ENCODE results near the gene RAB15. TPM values are rescaled to one million over a fixed set of nuclear protein-coding genes. Genes with fewer than 3 reads are reported as not detected.

Gene RAB15
- total RNA-seq, 1 experiment from 2014 or later, result 0.28 TPM

- CTCF ChIA-PET, result interaction anchor here (1.0 to 1.3 kb wide), 3 partner anchors 10 to 113 kb away, joined by 3 to 4 read pairs (median 3); no protein-coding TSS in a partner anchor
- TF ChIP-seq CTCF (IDR thresholded peaks at IDR 0.05; ENCODE audit: unreplicated experiment), result no peak
- no TSS peak for BruUV-seq (replicated peaks)
- Mint-ChIP-seq H3K27me3 (ENCODE audit: insufficient read depth, unreplicated experiment) (no peaks in the 10 kb centered on the region), H3K27ac (ENCODE audit: low read depth, unreplicated experiment) (no peak overlapping the region), H3K4me1 (ENCODE audit: insufficient read depth, unreplicated experiment) (no peaks in the 10 kb centered on the region), H3K4me3 (ENCODE audit: unreplicated experiment) (no peak overlapping the region), H3K9me3 (ENCODE audit: unreplicated experiment) (no peaks in the 10 kb centered on the region), H3K36me3 (ENCODE audit: insufficient read depth, unreplicated experiment) (peaks cover 13% of the 10 kb centered on the region)
- intact Hi-C loops (cut with micrococcal nuclease), result no loop called here
- POLR2A ChIA-PET, result no interaction called here
- DNase-seq (ENCODE audit: unreplicated experiment), result no peak
Observed at GRCh38 chr14:64990939-64991338, 18.8 kb upstream of the RAB15 start.

- H3K27ac Mint-ChIP-seq (ENCODE audit: low read depth, unreplicated experiment), result no peak overlapping the region
- H3K4me1 Mint-ChIP-seq (ENCODE audit: insufficient read depth, unreplicated experiment), result no peaks in the 10 kb centered on the region
- intact Hi-C loops (cut with micrococcal nuclease), result no loop called here
- no TSS peak for BruUV-seq (replicated peaks)
- ChIA-PET CTCF (interaction anchor here (1.0 kb wide), 2 partner anchors 10 to 114 kb away, joined by 3 read pairs; no protein-coding TSS in a partner anchor), POLR2A (interaction anchor here (4.3 kb wide), 1 partner anchor 10 kb away, joined by 55 read pairs; no protein-coding TSS in a partner anchor)
- no peak for TF ChIP-seq CTCF (IDR thresholded peaks at IDR 0.05; ENCODE audit: unreplicated experiment)
- no peak overlapping the region for H3K4me3 Mint-ChIP-seq (ENCODE audit: unreplicated experiment)
- peaks cover 13% of the 10 kb centered on the region for H3K36me3 Mint-ChIP-seq (ENCODE audit: insufficient read depth, unreplicated experiment)
- DNase-seq (ENCODE audit: unreplicated experiment), result no peak
- H3K9me3 Mint-ChIP-seq (ENCODE audit: unreplicated experiment), result no peaks in the 10 kb centered on the region
- no peaks in the 10 kb centered on the region for H3K27me3 Mint-ChIP-seq (ENCODE audit: insufficient read depth, unreplicated experiment)
Observed at GRCh38 chr14:64990296-64990695, 18.2 kb upstream of the RAB15 start.

GRCh38 chr14:64987438-64987767 is 15.3 kb upstream of the RAB15 start:
- Mint-ChIP-seq H3K4me3 (ENCODE audit: unreplicated experiment) (peak overlapping the region; percentile 79), H3K9me3 (ENCODE audit: unreplicated experiment) (no peaks in the 10 kb centered on the region), H3K4me1 (ENCODE audit: insufficient read depth, unreplicated experiment) (peaks cover 10% of the 10 kb centered on the region), H3K36me3 (ENCODE audit: insufficient read depth, unreplicated experiment) (peaks cover 13% of the 10 kb centered on the region), H3K27me3 (ENCODE audit: insufficient read depth, unreplicated experiment) (peaks cover 9% of the 10 kb centered on the region), H3K27ac (ENCODE audit: low read depth, unreplicated experiment) (peak overlapping the region; percentile 76)
- CTCF ChIA-PET, result interaction anchor here (0.6 to 2.2 kb wide), 9 partner anchors 8 to 88 kb away, joined by 3 to 24 read pairs (median 3); no protein-coding TSS in a partner anchor
- BruUV-seq (replicated peaks), result TSS peak; percentile 42
- no peak for TF ChIP-seq CTCF (IDR thresholded peaks at IDR 0.05; ENCODE audit: unreplicated experiment)
- POLR2A ChIA-PET, result interaction anchor here (0.7 to 4.3 kb wide), 17 partner anchors 8 to 424 kb away, joined by 3 to 55 read pairs (median 5); partner anchors contain the start of genes CHURC1 and MAX
- intact Hi-C loops (cut with micrococcal nuclease), result loop anchor here (1.0 to 10.0 kb wide), 5 partner anchors 75 to 425 kb away; partner anchors contain the start of genes CHURC1 and FUT8
- no peak for DNase-seq (ENCODE audit: unreplicated experiment)

- ChIA-PET POLR2A (interaction anchor here (0.6 to 4.3 kb wide), 26 partner anchors 8 to 1291 kb away, joined by 3 to 55 read pairs (median 4); partner anchors contain the start of genes CHURC1 and MAX), CTCF (interaction anchor here (0.5 to 2.2 kb wide), 23 partner anchors 9 to 1598 kb away, joined by 3 to 24 read pairs (median 3); no protein-coding TSS in a partner anchor)
- Mint-ChIP-seq H3K4me1 (ENCODE audit: insufficient read depth, unreplicated experiment) (peaks cover 10% of the 10 kb centered on the region), H3K9me3 (ENCODE audit: unreplicated experiment) (no peaks in the 10 kb centered on the region), H3K27ac (ENCODE audit: low read depth, unreplicated experiment) (peak within 1 kb of the TSS; percentile 76), H3K4me3 (ENCODE audit: unreplicated experiment) (peak within 1 kb of the TSS; percentile 79), H3K36me3 (ENCODE audit: insufficient read depth, unreplicated experiment) (peaks cover 13% of the 10 kb centered on the region), H3K27me3 (ENCODE audit: insufficient read depth, unreplicated experiment) (peaks cover 12% of the 10 kb centered on the region)
- peak; percentile 45 for TF ChIP-seq CTCF (IDR thresholded peaks at IDR 0.05; ENCODE audit: unreplicated experiment)
- DNase-seq (ENCODE audit: unreplicated experiment), result peak; percentile 97
- BruUV-seq (replicated peaks), result TSS peak; percentile 48
- intact Hi-C loops (cut with micrococcal nuclease), result loop anchor here (1.0 to 10.0 kb wide), 6 partner anchors 33 to 426 kb away; partner anchors contain the start of genes CHURC1 and FUT8
Observed at GRCh38 chr14:64986648-64987437, 14.7 kb upstream of the RAB15 start, which contains the start of gene FNTB. Gene FNTB, plus strand, starts transcription at chr14:64986895. Its CDS starts 59 bp downstream, at chr14:64986954.

All from MCF 10A (cell line).